HG03457 (cell line): ENCODE results near the gene ZNF281.
"Not testable (repeated sequence)": the region's sequence is repeated elsewhere in the genome, so short reads cannot be mapped to it uniquely, and the experiment has no call there.

Source experiments
- ATAC-seq: cut with Tn5 transposase; IDR thresholded peaks from one replicate; pipeline ENCODE4 v1.9.1; 2021; ENCODE audit warnings: moderate number of reproducible peaks; ENCODE audit not compliant: unreplicated experiment

ZNF281 gene

GRCh38 chr1:200365897-200366426, 43.9 kb downstream of the ZNF281 start:
- ATAC-seq = no peak

GRCh38 chr1:200364831-200365230, 45.0 kb downstream of the ZNF281 start:
- no peak for ATAC-seq

- ATAC-seq = no peak
Observed at GRCh38 chr1:200364091-200364759, 45.6 kb downstream of the ZNF281 start.

GRCh38 chr1:200363264-200363933, 46.4 kb downstream of the ZNF281 start:
- no peak for ATAC-seq

- no peak for ATAC-seq
Observed at GRCh38 chr1:200362421-200362820, 47.4 kb downstream of the ZNF281 start.

GRCh38 chr1:200359610-200360163, 50.1 kb downstream of the ZNF281 start:
- no peak for ATAC-seq

GRCh38 chr1:200357925-200358324, 51.9 kb downstream of the ZNF281 start:
- not testable (repeated sequence) for ATAC-seq

GRCh38 chr1:200355801-200356200, 54.0 kb downstream of the ZNF281 start:
- ATAC-seq = no peak
